Fibroblast of the aortic adventitia (primary cell): ENCODE data around the gene LARP7. TPM values are rescaled to one million over a fixed set of nuclear protein-coding genes. Genes with fewer than 3 reads are reported as not detected.

Source experiments
- DNase-seq: peaks from one replicate; pipeline ENCODE4 v3.0.0-alpha.2; 2010; ENCODE audit warnings: low read depth
- H3K4me3 ChIP-seq: 2 replicates; pipeline ENCODE4 v1.5.1; 2011; ENCODE audit warnings: low read depth, mild to moderate bottlenecking, control low read depth, low read length, moderate library complexity
- small RNA-seq: library from RNA; depleted of rRNA; stranded (forward); fragments of <200 nt; gene quantifications from one replicate; pipeline ENCODE3, GENCODE V24; 2012
- total RNA-seq: library from RNA; depleted of rRNA; stranded (reverse); fragments of >200 nt; gene quantifications from 2 replicates; pipeline ENCODE4 v1.2.3, GENCODE V29; 2012; ENCODE audit warnings: low replicate concordance
- TF ChIP-seq, protein P1 (sequence below): IDR thresholded peaks from 2 replicates; pipeline ENCODE4 v1.5.1; 2011; ENCODE audit warnings: mild to moderate bottlenecking, low read length, control low read depth, inconsistent platforms; ENCODE audit not compliant: insufficient read depth

Gene LARP7
- total RNA-seq, 1 donor: 47.4 TPM

DNA sequence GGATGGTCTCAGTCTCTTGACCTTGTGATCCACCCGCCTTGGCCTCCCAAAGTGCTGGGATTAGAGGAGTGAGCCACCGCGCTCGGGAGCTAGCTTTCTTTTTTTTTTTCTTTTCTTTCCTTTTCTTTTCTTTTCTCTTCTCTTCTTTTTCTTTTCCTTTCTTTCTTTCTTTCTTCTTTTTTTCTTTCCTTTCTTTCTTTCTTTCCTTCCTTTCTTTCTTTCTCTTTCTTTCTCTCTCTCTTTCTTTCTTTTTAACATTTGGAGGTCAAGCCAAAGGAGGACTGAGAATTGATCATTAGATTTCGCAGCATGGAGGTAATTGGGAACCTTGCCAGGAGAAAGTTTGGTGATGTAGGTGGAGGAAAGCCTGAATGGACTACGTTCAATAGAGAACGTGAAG lies 67.4 kb downstream of the LARP7 start:
- no peak overlapping the region for H3K4me3 ChIP-seq
- TF ChIP-seq, protein P1, sequence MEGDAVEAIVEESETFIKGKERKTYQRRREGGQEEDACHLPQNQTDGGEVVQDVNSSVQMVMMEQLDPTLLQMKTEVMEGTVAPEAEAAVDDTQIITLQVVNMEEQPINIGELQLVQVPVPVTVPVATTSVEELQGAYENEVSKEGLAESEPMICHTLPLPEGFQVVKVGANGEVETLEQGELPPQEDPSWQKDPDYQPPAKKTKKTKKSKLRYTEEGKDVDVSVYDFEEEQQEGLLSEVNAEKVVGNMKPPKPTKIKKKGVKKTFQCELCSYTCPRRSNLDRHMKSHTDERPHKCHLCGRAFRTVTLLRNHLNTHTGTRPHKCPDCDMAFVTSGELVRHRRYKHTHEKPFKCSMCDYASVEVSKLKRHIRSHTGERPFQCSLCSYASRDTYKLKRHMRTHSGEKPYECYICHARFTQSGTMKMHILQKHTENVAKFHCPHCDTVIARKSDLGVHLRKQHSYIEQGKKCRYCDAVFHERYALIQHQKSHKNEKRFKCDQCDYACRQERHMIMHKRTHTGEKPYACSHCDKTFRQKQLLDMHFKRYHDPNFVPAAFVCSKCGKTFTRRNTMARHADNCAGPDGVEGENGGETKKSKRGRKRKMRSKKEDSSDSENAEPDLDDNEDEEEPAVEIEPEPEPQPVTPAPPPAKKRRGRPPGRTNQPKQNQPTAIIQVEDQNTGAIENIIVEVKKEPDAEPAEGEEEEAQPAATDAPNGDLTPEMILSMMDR: no peak
- no peak for DNase-seq

DNA sequence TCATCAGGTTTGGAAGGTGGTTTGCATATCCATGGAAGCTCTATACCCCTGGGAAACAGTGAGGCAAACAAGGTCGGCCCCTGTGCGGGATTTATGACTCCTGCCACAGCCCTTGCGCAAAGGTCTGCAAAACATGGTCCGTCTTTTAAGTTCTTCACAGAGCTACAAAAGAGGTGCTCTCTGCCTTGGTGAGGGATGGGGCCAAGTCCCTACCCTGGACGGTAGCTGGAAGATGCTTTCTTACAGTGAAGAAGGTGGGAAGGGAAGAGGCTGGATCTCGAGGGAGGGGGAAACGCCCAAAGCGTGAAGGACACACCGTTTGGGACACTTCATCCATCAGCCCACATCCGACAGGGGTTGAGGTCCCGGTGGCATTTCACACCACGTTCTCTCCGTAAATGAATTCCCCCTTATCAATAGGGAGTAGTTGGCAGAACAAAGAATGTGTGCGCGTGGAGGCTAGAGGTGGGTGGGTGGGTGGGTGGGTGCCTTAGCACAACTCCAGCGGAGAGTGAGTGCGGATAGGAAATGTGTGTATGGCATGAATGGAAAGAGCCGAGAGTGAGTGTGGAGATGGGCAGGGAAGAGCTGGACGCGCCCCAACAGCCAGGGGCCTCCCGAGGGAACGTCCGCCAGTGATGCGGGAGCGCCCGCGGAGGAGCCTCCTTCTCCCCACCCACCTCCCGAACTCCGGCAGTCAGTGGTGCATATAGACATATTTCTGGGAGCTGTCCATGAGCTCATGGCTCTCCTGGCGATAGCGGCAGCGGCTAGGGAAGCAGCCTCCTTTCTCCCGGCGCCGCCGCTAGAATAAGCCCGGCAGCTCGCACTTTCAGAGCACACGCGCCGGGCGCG lies 68.3 kb downstream of the LARP7 start:
- TF ChIP-seq, protein P1: no peak
- H3K4me3 ChIP-seq: peak overlapping the region; percentile 53
- peak; percentile 51 for DNase-seq

- DNase-seq: peak; percentile 12
- H3K4me3 ChIP-seq: peak overlapping the region; percentile 60
These were observed 69.2 kb downstream of the LARP7 start for GRCh38 chr4:112705891-112706839.

DNA sequence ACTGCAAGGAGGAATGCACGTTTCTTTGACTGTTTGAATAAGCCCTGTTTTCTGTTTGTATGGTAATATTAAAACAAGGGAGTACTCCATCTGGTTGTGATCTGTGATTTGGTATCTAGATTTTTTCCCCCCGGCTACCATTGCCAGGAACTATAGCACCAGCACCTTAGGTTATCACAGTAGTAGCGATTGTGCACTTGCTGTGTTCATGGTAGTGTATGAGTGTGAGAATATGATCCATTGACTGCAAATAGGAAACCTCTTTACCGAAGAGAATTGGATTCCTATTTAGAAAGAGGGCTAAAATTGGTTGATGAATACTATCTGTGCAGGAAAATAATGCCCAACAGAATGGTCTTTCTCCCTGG lies 69.9 kb downstream of the LARP7 start:
- TF ChIP-seq, protein P1: no peak
- H3K4me3 ChIP-seq: no peak overlapping the region
- DNase-seq: no peak

Small RNA genes within 50 kb of the gene (small RNA-seq; reads per million reads assigned to genes)
- gene MIR302A: 3.1 reads per million, percentile 81 among the genes with 10 or more reads in this experiment
- not detected for gene MIR302C
- 0.45 reads per million for gene MIR302D
- gene MIR367: not detected
- not detected for gene WRBP1

Other genes with a start within 250 kb of the LARP7 start
- gene NEUROG2, start 121.0 kb upstream of the LARP7 start, total RNA-seq: not detected in 2 replicates
- 16.5 and 26.1 TPM in 2 replicates for gene ZGRF1, start 234 bp upstream of the LARP7 start, total RNA-seq